HUES64 (cell line): ENCODE measurements around the gene LCE1E. TPM values are rescaled to one million over a fixed set of nuclear protein-coding genes. Genes with fewer than 3 reads are reported as not detected.

Source experiments
- H3K27ac ChIP-seq: 2 replicates; pipeline ENCODE4 v1.7.0; 2013; ENCODE audit warnings: low read depth, low read length, inconsistent platforms
- H3K27me3 ChIP-seq: 2 replicates; pipeline ENCODE4 v1.6.1; 2013; ENCODE audit warnings: mild to moderate bottlenecking, low read length; ENCODE audit not compliant: insufficient read depth
- H3K36me3 ChIP-seq: 2 replicates; pipeline ENCODE4 v1.6.1; 2013; ENCODE audit warnings: mild to moderate bottlenecking, low read length; ENCODE audit not compliant: insufficient read depth
- H3K4me1 ChIP-seq: 2 replicates; pipeline ENCODE4 v1.6.1; 2013; ENCODE audit warnings: mild to moderate bottlenecking, low read length, moderate library complexity; ENCODE audit not compliant: insufficient read depth
- H3K4me3 ChIP-seq: 2 replicates; pipeline ENCODE4 v1.5.1; 2013; ENCODE audit warnings: mild to moderate bottlenecking, low read length, moderate library complexity
- H3K9ac ChIP-seq: 2 replicates; pipeline ENCODE4 v1.6.1; 2013; ENCODE audit warnings: mild to moderate bottlenecking, low read depth, low read length
- H3K9me3 ChIP-seq: 2 replicates; pipeline ENCODE4 v1.6.1; 2013; ENCODE audit warnings: low read depth, low read length; ENCODE audit not compliant: insufficient read depth
- WGBS: fragments of 150-250, 120-280 bp; methylation state at CpG from one replicate; pipeline ENCODE4 v1.1.7; 2013; ENCODE audit warnings: missing lambda C conversion rate; 5-methylcytosine and 5-hydroxymethylcytosine counted together
- polyA plus RNA-seq, 2 experiments: library from polyadenylated mRNA; stranded (reverse); fragments of 50-300 nt; gene quantifications; one replicate each; pipeline ENCODE4 v1.2.3, GENCODE V29; 2013

The LCE1E gene
- polyA plus RNA-seq (2013, experiment 1 of 2), result not detected
- not detected for polyA plus RNA-seq (2013, experiment 2 of 2)

- 47% methylated on average over 2 of the region's 2 CpGs for WGBS
- no peak within 1 kb of the TSS for H3K9ac ChIP-seq
- H3K4me1 ChIP-seq, result no peaks in the 10 kb centered on the region
- H3K9me3 ChIP-seq, result peaks cover 76% of the 10 kb centered on the region
- H3K27ac ChIP-seq, result no peak within 1 kb of the TSS
- H3K4me3 ChIP-seq, result no peak within 1 kb of the TSS
- H3K27me3 ChIP-seq, result no peaks in the 10 kb centered on the region
- no peaks in the 10 kb centered on the region for H3K36me3 ChIP-seq
Observed at GRCh38 chr1:152786077-152786476, at the start of gene LCE1E. LCE1E (plus strand) TSS chr1:152786257; CDS start chr1:152787300, 1,043 bp downstream.

- H3K27me3 ChIP-seq, result no peaks in the 10 kb centered on the region
- H3K36me3 ChIP-seq, result no peaks in the 10 kb centered on the region
- no peak overlapping the region for H3K27ac ChIP-seq
- 63% methylated on average over 4 of the region's 5 CpGs for WGBS
- no peaks in the 10 kb centered on the region for H3K4me1 ChIP-seq
- H3K9me3 ChIP-seq, result peaks cover 96% of the 10 kb centered on the region
- H3K9ac ChIP-seq, result no peak overlapping the region
- no peak overlapping the region for H3K4me3 ChIP-seq
Observed at GRCh38 chr1:152737997-152738396, 48.1 kb upstream of the LCE1E start.

GRCh38 chr1:152739841-152740240, 46.2 kb upstream of the LCE1E start:
- Histone ChIP-seq H3K27me3 (no peaks in the 10 kb centered on the region), H3K27ac (no peak overlapping the region), H3K36me3 (no peaks in the 10 kb centered on the region), H3K4me3 (no peak overlapping the region), H3K9ac (no peak overlapping the region), H3K9me3 (peaks cover 98% of the 10 kb centered on the region), H3K4me1 (no peaks in the 10 kb centered on the region)
- WGBS, result 80% methylated on average over 3 of the region's 3 CpGs

GRCh38 chr1:152741656-152742055, 44.4 kb upstream of the LCE1E start:
- no peaks in the 10 kb centered on the region for H3K4me1 ChIP-seq
- no peak overlapping the region for H3K9ac ChIP-seq
- H3K27ac ChIP-seq, result no peak overlapping the region
- no peaks in the 10 kb centered on the region for H3K27me3 ChIP-seq
- H3K36me3 ChIP-seq, result no peaks in the 10 kb centered on the region
- peaks cover 98% of the 10 kb centered on the region for H3K9me3 ChIP-seq
- no peak overlapping the region for H3K4me3 ChIP-seq

- H3K27ac ChIP-seq, result no peak overlapping the region
- H3K4me3 ChIP-seq, result no peak overlapping the region
- H3K4me1 ChIP-seq, result no peaks in the 10 kb centered on the region
- no peaks in the 10 kb centered on the region for H3K27me3 ChIP-seq
- no peaks in the 10 kb centered on the region for H3K36me3 ChIP-seq
- H3K9ac ChIP-seq, result no peak overlapping the region
- WGBS, result 54% methylated on average over 2 of the region's 2 CpGs
- peaks cover 98% of the 10 kb centered on the region for H3K9me3 ChIP-seq
Observed at GRCh38 chr1:152743371-152744145, 42.5 kb upstream of the LCE1E start.

- Histone ChIP-seq H3K36me3 (no peaks in the 10 kb centered on the region), H3K27ac (no peak overlapping the region), H3K4me1 (no peaks in the 10 kb centered on the region), H3K9me3 (peaks cover 93% of the 10 kb centered on the region), H3K27me3 (no peaks in the 10 kb centered on the region), H3K4me3 (no peak overlapping the region), H3K9ac (no peak overlapping the region)
- WGBS, result 95% methylated on average over 4 of the region's 4 CpGs
Observed at GRCh38 chr1:152745289-152745704, 40.8 kb upstream of the LCE1E start.

- H3K36me3 ChIP-seq, result no peaks in the 10 kb centered on the region
- no peak overlapping the region for H3K4me3 ChIP-seq
- H3K4me1 ChIP-seq, result no peaks in the 10 kb centered on the region
- no peak overlapping the region for H3K9ac ChIP-seq
- no peaks in the 10 kb centered on the region for H3K27me3 ChIP-seq
- WGBS, result 83% methylated on average over 6 of the region's 6 CpGs
- no peak overlapping the region for H3K27ac ChIP-seq
- H3K9me3 ChIP-seq, result peaks cover 94% of the 10 kb centered on the region
Observed at GRCh38 chr1:152745765-152746444, 40.2 kb upstream of the LCE1E start.

- Histone ChIP-seq H3K9me3 (peaks cover 94% of the 10 kb centered on the region), H3K36me3 (no peaks in the 10 kb centered on the region), H3K4me1 (no peaks in the 10 kb centered on the region), H3K9ac (no peak overlapping the region), H3K4me3 (no peak overlapping the region), H3K27ac (no peak overlapping the region), H3K27me3 (no peaks in the 10 kb centered on the region)
- 33% methylated on average over 1 of the region's 1 CpG for WGBS
Observed at GRCh38 chr1:152747831-152748230, 38.2 kb upstream of the LCE1E start.

- peaks cover 90% of the 10 kb centered on the region for H3K9me3 ChIP-seq
- H3K27me3 ChIP-seq, result no peaks in the 10 kb centered on the region
- no peaks in the 10 kb centered on the region for H3K36me3 ChIP-seq
- H3K4me1 ChIP-seq, result no peaks in the 10 kb centered on the region
- no peak overlapping the region for H3K27ac ChIP-seq
- WGBS, result 96% methylated on average over 1 of the region's 1 CpG
- no peak overlapping the region for H3K4me3 ChIP-seq
- H3K9ac ChIP-seq, result no peak overlapping the region
Observed at GRCh38 chr1:152752225-152752624, 33.8 kb upstream of the LCE1E start.

GRCh38 chr1:152753586-152753985, 32.5 kb upstream of the LCE1E start:
- Histone ChIP-seq H3K4me1 (no peaks in the 10 kb centered on the region), H3K36me3 (no peaks in the 10 kb centered on the region), H3K4me3 (no peak overlapping the region), H3K27ac (no peak overlapping the region), H3K9ac (no peak overlapping the region), H3K9me3 (peaks cover 90% of the 10 kb centered on the region), H3K27me3 (no peaks in the 10 kb centered on the region)
- WGBS, result 18% methylated on average over 1 of the region's 1 CpG

- Histone ChIP-seq H3K27me3 (no peaks in the 10 kb centered on the region), H3K27ac (no peak overlapping the region), H3K9ac (no peak overlapping the region), H3K36me3 (no peaks in the 10 kb centered on the region), H3K4me3 (no peak overlapping the region), H3K9me3 (peaks cover 95% of the 10 kb centered on the region), H3K4me1 (no peaks in the 10 kb centered on the region)
- no CpG with 5 or more reads among the region's 2 CpGs for WGBS
Observed at GRCh38 chr1:152756872-152757271, 29.2 kb upstream of the LCE1E start.
